DMS53 treated with DMSO at 0.1 percent for 48 hours (cell line): Measurements from ENCODE around the gene WDR7.

Experiments used
- DNase-seq: peaks from one replicate; lab custom pipeline; 2025; ENCODE audit not compliant: unreplicated experiment; lab: John Stamatoyannopoulos, UW

The WDR7 gene

GRCh38 chr18:56721031-56721430 is 69.9 kb downstream of the WDR7 start:
- no peak for DNase-seq

GRCh38 chr18:56721491-56721890 is 70.3 kb downstream of the WDR7 start:
- DNase-seq, result no peak

- DNase-seq, result no peak
Observed at GRCh38 chr18:56722518-56722917, 71.4 kb downstream of the WDR7 start.

GRCh38 chr18:56723068-56723467 is 71.9 kb downstream of the WDR7 start:
- no peak for DNase-seq

- DNase-seq, result no peak
Observed at GRCh38 chr18:56723706-56724105, 72.5 kb downstream of the WDR7 start.

- no peak for DNase-seq
Observed at GRCh38 chr18:56726906-56727305, 75.7 kb downstream of the WDR7 start.

GRCh38 chr18:56727399-56727798 is 76.2 kb downstream of the WDR7 start:
- no peak for DNase-seq

GRCh38 chr18:56728741-56729140 is 77.6 kb downstream of the WDR7 start:
- no peak for DNase-seq

GRCh38 chr18:56738184-56738583 is 87.0 kb downstream of the WDR7 start:
- no peak for DNase-seq

GRCh38 chr18:56739731-56740130 is 88.6 kb downstream of the WDR7 start:
- no peak for DNase-seq

- no peak for DNase-seq
Observed at GRCh38 chr18:56740645-56741044, 89.5 kb downstream of the WDR7 start.

GRCh38 chr18:56741685-56742084 is 90.5 kb downstream of the WDR7 start:
- no peak for DNase-seq

GRCh38 chr18:56743115-56743514 is 92.0 kb downstream of the WDR7 start:
- DNase-seq, result no peak

- DNase-seq, result no peak
Observed at GRCh38 chr18:56747032-56747658, 96.0 kb downstream of the WDR7 start.

GRCh38 chr18:56747857-56748256 is 96.7 kb downstream of the WDR7 start:
- DNase-seq, result no peak

GRCh38 chr18:56748698-56749268 is 97.6 kb downstream of the WDR7 start:
- peak; percentile 76 for DNase-seq

GRCh38 chr18:56756966-56757365 is 105.8 kb downstream of the WDR7 start:
- DNase-seq, result no peak

GRCh38 chr18:56770097-56770496 is 118.9 kb downstream of the WDR7 start:
- DNase-seq, result no peak

GRCh38 chr18:56770873-56771272 is 119.7 kb downstream of the WDR7 start:
- no peak for DNase-seq

GRCh38 chr18:56775701-56776100 is 124.5 kb downstream of the WDR7 start:
- DNase-seq, result no peak

- no peak for DNase-seq
Observed at GRCh38 chr18:56787390-56787789, 136.2 kb downstream of the WDR7 start.

- DNase-seq, result peak; percentile 15
Observed at GRCh38 chr18:56789004-56789888, 138.1 kb downstream of the WDR7 start.
